ENCODE measurements around the gene GNA12. TPM values are rescaled to one million over a fixed set of nuclear protein-coding genes. Genes with fewer than 3 reads are reported as not detected.
"Not testable (repeated sequence)": the region's sequence is repeated elsewhere in the genome, so short reads cannot be mapped to it uniquely, and the experiment has no call there.

The GNA12 gene
- total RNA-seq, 4 donors from 2014 or later: 11.0 to 68.5 (median 20.4) TPM

GRCh38 chr7:2701424-2701823 is 142.7 kb downstream of the GNA12 start:
- no peak for DNase-seq
- H3K9me3 ChIP-seq: no peaks in the 10 kb centered on the region
- TF ChIP-seq POLR2A (IDR thresholded peaks at IDR 0.05): no peak
- TF ChIP-seq, protein P1, sequence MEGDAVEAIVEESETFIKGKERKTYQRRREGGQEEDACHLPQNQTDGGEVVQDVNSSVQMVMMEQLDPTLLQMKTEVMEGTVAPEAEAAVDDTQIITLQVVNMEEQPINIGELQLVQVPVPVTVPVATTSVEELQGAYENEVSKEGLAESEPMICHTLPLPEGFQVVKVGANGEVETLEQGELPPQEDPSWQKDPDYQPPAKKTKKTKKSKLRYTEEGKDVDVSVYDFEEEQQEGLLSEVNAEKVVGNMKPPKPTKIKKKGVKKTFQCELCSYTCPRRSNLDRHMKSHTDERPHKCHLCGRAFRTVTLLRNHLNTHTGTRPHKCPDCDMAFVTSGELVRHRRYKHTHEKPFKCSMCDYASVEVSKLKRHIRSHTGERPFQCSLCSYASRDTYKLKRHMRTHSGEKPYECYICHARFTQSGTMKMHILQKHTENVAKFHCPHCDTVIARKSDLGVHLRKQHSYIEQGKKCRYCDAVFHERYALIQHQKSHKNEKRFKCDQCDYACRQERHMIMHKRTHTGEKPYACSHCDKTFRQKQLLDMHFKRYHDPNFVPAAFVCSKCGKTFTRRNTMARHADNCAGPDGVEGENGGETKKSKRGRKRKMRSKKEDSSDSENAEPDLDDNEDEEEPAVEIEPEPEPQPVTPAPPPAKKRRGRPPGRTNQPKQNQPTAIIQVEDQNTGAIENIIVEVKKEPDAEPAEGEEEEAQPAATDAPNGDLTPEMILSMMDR (IDR thresholded peaks at IDR 0.05): no peak
- H3K36me3 ChIP-seq: no peaks in the 10 kb centered on the region
- H3K4me3 ChIP-seq: no peak overlapping the region
- no peak overlapping the region for H3K27ac ChIP-seq
- H3K4me1 ChIP-seq: peaks cover 0 to 13% (median 0%) of the 10 kb centered on the region in 4 donors
- H3K27me3 ChIP-seq: no peaks in the 10 kb centered on the region

DNA sequence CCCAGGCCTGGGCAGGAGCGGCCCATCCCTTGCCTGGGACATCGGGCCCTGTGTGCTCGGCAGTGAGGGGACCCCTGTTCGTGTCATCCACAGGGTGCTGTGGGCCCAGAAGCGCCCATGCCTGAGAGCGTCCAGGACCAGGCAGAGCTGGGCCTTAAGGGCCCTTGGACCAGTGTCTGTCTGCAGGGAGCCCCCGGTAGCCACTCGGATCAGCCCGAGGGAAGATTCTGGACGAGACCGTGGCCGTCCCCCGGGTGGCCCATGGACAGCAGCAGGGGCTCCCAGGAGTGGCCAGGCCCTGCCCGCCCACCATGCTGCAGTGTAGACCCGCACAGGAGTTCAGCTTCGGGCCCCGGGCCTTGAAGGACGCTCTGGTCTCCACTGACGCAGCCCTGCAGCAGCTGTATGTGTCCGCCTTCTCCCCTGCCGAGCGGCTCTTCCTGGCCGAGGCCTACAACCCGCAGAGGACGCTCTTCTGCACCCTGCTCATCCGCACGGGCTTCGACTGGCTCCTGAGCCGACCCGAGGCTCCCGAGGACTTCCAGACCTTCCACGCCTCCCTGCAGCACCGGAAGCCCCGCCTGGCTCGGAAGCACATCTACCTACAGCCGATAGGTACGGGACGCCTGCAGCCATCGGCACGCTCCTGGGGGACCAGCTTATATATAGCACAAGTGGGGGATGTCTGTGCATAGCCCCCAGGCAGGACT is 143.8 kb downstream of the GNA12 start:
- Histone ChIP-seq H3K9me3 (no peaks in the 10 kb centered on the region), H3K4me1 (peaks cover 0 to 13% (median 0%) of the 10 kb centered on the region in 4 donors), H3K27ac (no peak overlapping the region), H3K4me3 (no peak overlapping the region), H3K36me3 (no peaks in the 10 kb centered on the region), H3K27me3 (no peaks in the 10 kb centered on the region)
- TF ChIP-seq, protein P1 (IDR thresholded peaks at IDR 0.05): no peak
- no peak for TF ChIP-seq POLR2A (IDR thresholded peaks at IDR 0.05)
- no peak for DNase-seq

- Histone ChIP-seq H3K4me3 (no peak overlapping the region), H3K9me3 (no peaks in the 10 kb centered on the region), H3K27me3 (no peaks in the 10 kb centered on the region), H3K36me3 (no peaks in the 10 kb centered on the region), H3K4me1 (peaks cover 0 to 13% (median 0%) of the 10 kb centered on the region in 4 donors), H3K27ac (no peak overlapping the region)
- no peak for DNase-seq
- TF ChIP-seq, protein P1 (IDR thresholded peaks at IDR 0.05): no peak
- no peak for TF ChIP-seq POLR2A (IDR thresholded peaks at IDR 0.05)
Measured at GRCh38 chr7:2699289-2699620, 144.9 kb downstream of the GNA12 start.

GRCh38 chr7:2698581-2699288 is 145.4 kb downstream of the GNA12 start:
- no peaks in the 10 kb centered on the region for H3K27me3 ChIP-seq
- no peaks in the 10 kb centered on the region for H3K36me3 ChIP-seq
- H3K27ac ChIP-seq: no peak overlapping the region
- no peak overlapping the region for H3K4me3 ChIP-seq
- H3K9me3 ChIP-seq: no peaks in the 10 kb centered on the region
- DNase-seq: peak in 2 of 3 donors; percentile 66 to 73
- TF ChIP-seq, protein P1 (IDR thresholded peaks at IDR 0.05): no peak
- no peak for TF ChIP-seq POLR2A (IDR thresholded peaks at IDR 0.05)
- H3K4me1 ChIP-seq: peaks cover 0 to 13% (median 0%) of the 10 kb centered on the region in 4 donors

GRCh38 chr7:2694122-2694436 is 150.0 kb downstream of the GNA12 start:
- H3K27me3 ChIP-seq, H3K36me3 ChIP-seq, H3K9me3 ChIP-seq: not testable (repeated sequence)

DNA sequence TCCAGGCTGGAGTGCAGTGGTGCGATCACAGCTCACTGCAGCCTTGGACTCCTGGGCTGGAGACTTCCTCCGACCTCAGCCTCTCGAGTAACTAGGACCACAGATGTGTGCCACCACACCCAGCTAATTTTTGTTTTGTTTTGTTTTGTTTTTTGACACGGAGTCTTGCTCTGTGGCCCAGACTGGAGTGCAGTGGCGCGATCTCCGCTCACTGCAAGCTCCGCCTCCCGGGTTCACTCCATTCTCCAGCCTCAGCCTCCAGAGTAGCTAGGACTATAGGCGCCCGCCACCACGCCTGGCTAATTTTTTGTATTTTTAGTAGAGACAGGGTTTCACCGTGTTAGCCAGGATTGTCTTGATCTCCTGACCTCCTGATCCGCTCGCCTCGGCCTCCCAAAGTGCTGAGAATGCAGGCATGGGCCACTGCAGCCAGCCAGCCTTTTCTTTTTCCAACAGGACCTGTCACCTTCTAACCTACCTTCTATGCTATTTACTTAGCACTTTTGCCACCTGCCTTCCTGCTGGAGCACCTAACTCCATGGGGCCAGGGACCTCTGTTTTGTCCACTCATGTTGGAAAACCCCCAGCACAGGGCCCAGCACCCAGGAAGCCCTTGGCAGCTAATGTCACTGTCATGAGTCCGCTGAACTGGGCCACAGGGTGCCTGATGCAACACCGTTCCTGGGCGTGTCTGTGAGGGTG is 150.5 kb downstream of the GNA12 start:
- not testable (repeated sequence) for H3K4me3 ChIP-seq, DNase-seq, H3K27ac ChIP-seq, H3K9me3 ChIP-seq, H3K36me3 ChIP-seq, H3K27me3 ChIP-seq
- peaks cover 0 to 11% (median 5%) of the 10 kb centered on the region in 4 donors for H3K4me1 ChIP-seq

More at GRCh38 chr7:2694122-2694436, 150.0 kb downstream of the GNA12 start:
- H3K4me3 ChIP-seq, H3K27ac ChIP-seq, DNase-seq: not testable (repeated sequence)
- peaks cover 0 to 11% (median 1%) of the 10 kb centered on the region in 4 donors for H3K4me1 ChIP-seq
